HepG2 (cell line): ENCODE measurements around the gene TUBA4A. TPM values are rescaled to one million over a fixed set of nuclear protein-coding genes. Genes with fewer than 3 reads are reported as not detected.

ENCODE experiments used
- ATF3 ChIP-seq: sonication (generic); formaldehyde crosslinking; IDR thresholded peaks from 2 replicates; pipeline ENCODE4 v1.4.0; 2020; ENCODE audit warnings: missing genetic modification reagents
- CAMTA2 ChIP-seq: sonication (generic); formaldehyde crosslinking; IDR thresholded peaks from 2 replicates; pipeline ENCODE4 v1.4.0; 2020; ENCODE audit warnings: mild to moderate bottlenecking, missing genetic modification reagents, borderline replicate concordance
- DR1 ChIP-seq: sonication (generic); formaldehyde crosslinking; IDR thresholded peaks from 2 replicates; pipeline ENCODE4 v1.8.0; 2021; ENCODE audit warnings: mild to moderate bottlenecking, missing genetic modification reagents, inconsistent platforms
- DRAP1 ChIP-seq: IDR thresholded peaks from 2 replicates; pipeline ENCODE4 v1.6.1; 2016; ENCODE audit warnings: missing genetic modification reagents, missing compliant biosample characterization
- FOXJ3 ChIP-seq: sonication (generic); formaldehyde crosslinking; IDR thresholded peaks from 2 replicates; pipeline ENCODE4 v1.4.0; 2020; ENCODE audit warnings: missing genetic modification reagents, mild to moderate bottlenecking, borderline replicate concordance
- MATR3 ChIP-seq: sonication (generic); formaldehyde crosslinking; IDR thresholded peaks from 2 replicates; pipeline ENCODE4 v1.4.0; 2020; ENCODE audit warnings: missing genetic modification reagents
- NCOR1 ChIP-seq: fragments of 200-600 bp; sonication (generic); IDR thresholded peaks from 2 replicates; pipeline ENCODE4 v1.7.0; 2017; ENCODE audit warnings: antibody characterized with exemption, low read length, borderline replicate concordance
- PATZ1 ChIP-seq: sonication (generic); formaldehyde crosslinking; IDR thresholded peaks from 2 replicates; pipeline ENCODE4 v1.4.0; 2020; ENCODE audit warnings: missing genetic modification reagents
- RXRA ChIP-seq: sonication (generic); formaldehyde crosslinking; IDR thresholded peaks from 2 replicates; pipeline ENCODE4 v1.5.1; 2020; ENCODE audit warnings: missing genetic modification reagents
- SNAPC5 ChIP-seq: sonication (generic); formaldehyde crosslinking; IDR thresholded peaks from 2 replicates; pipeline ENCODE4 v1.8.1; 2023; ENCODE audit warnings: mild to moderate bottlenecking, missing genetic modification reagents, borderline replicate concordance
- SRSF4 ChIP-seq: fragments of 200-400 bp; formaldehyde crosslinking; IDR thresholded peaks from one replicate; pipeline ENCODE4 v1.6.1; 2018; ENCODE audit warnings: mild to moderate bottlenecking, low read depth, low read length, moderate library complexity; ENCODE audit not compliant: poor library complexity, severe bottlenecking
- ZFP36 ChIP-seq: fragments of 150-350 bp; IDR thresholded peaks from 2 replicates; pipeline ENCODE4 v1.6.1; 2018; ENCODE audit warnings: borderline replicate concordance, low read length, low read depth; ENCODE audit not compliant: partially characterized antibody
- ZNF552 ChIP-seq: sonication (generic); formaldehyde crosslinking; IDR thresholded peaks from 2 replicates; pipeline ENCODE4 v1.9.0; 2022; ENCODE audit warnings: missing genetic modification reagents, mild to moderate bottlenecking, borderline replicate concordance
- polyA plus RNA-seq, 8 experiments: library from polyadenylated mRNA; depleted of rRNA in 3 of 8; stranded (reverse) in 7 of 8; unstranded in 1 of 8; fragments of >200 nt; fragmentation: Illumina TruSeq in 4 of 8; extraction: Trizol in 4 of 8; gene quantifications; 2 replicates each; pipeline versions ENCODE4 v1.2.1 to v1.2.3, GENCODE V29; 2011 to 2016; ENCODE audit warnings: low read depth in 4 of 8, missing spikeins in 1 of 8, mixed read lengths in 1 of 8; ENCODE audit not compliant: insufficient read depth in 1 of 8
- total RNA-seq, 5 experiments: library from RNA; depleted of rRNA; stranded (reverse); fragments of >200 nt; fragmentation: Illumina TruSeq; extraction: Trizol; gene quantifications; 2 replicates each; pipeline ENCODE4 v1.2.3, GENCODE V29; 2016; ENCODE audit warnings: low read depth in 1 of 5
- TF ChIP-seq, protein P1 (sequence below): sonication (generic); formaldehyde crosslinking; IDR thresholded peaks from 2 replicates; pipeline ENCODE4 v1.5.0; 2020; ENCODE audit warnings: missing genetic modification reagents, mild to moderate bottlenecking, borderline replicate concordance
- TF ChIP-seq, protein P2 (sequence below): sonication (generic); formaldehyde crosslinking; IDR thresholded peaks from 2 replicates; pipeline ENCODE4 v1.4.0; 2020; ENCODE audit warnings: missing genetic modification reagents, mild to moderate bottlenecking, borderline replicate concordance
- TF ChIP-seq, protein P3 (sequence below): sonication (generic); formaldehyde crosslinking; IDR thresholded peaks from 2 replicates; pipeline ENCODE4 v1.4.0; 2020; ENCODE audit warnings: mild to moderate bottlenecking, missing genetic modification reagents, borderline replicate concordance

The TUBA4A gene
- total and polyA plus RNA-seq, 2 of the 13 experiments (the other 11 are each of a cell fraction or from before 2014, with no cell fraction given) = 1.3 to 12.7 TPM

DNA sequence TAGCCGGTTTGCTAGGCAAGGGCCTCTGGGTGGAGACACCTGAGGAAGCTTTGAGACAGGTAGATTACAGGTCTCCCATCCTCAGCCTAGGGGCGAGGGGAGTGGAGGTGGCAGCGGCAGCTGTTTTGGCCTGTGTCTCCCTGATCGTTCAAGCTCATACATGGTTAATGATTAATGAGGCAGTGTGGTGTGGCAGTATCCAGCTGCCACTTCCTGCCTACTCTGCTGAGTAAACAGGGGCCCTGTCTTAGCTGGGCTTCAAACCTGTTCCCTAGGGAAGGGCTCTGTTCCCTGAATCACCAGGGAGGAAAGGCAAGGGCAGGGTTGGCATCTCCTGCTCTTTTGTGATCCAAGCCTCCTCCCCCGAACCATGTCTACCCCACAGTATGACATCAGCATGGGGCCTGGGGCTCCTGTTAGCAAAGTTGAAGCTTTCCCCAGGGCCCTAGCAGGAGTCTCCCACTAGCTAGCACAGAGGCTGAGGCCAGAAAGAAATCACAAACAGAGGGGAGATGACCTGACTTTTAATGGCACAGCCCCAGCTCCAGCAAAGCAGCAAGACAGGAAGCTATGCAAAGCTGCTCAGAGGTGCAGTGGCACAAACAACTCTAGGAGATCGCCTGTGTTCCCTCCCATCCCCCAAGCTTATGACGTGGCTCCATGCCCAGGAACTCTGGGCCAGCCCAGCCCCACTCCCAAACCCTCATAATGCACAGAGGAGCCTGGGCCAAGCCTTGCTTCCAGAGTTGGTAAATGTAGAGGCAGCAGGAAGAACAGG lies 4.3 kb downstream of the TUBA4A start (continued):
- TF ChIP-seq SNAPC5 (CRISPR knock-in tag) (no peak; the same call in 1 of the 2 replicates), FOXJ3 (peak; percentile 87), SRSF4 (no peak), PATZ1 (CRISPR knock-in tag) (peak; percentile 61; the same call in 1 of the 2 replicates), RXRA (no peak; the same call in 1 of the 2 replicates), ZFP36 (no peak), MATR3 (CRISPR knock-in tag) (no peak), NCOR1 (peak; percentile 29; the same call in 1 of the 2 replicates), DR1 (no peak; the same call in 1 of the 2 replicates), DRAP1 (CRISPR knock-in tag) (peak; percentile 79), CAMTA2 (CRISPR knock-in tag) (no peak), ATF3 (CRISPR knock-in tag) (no peak), ZNF552 (no peak)
- TF ChIP-seq, protein P1, sequence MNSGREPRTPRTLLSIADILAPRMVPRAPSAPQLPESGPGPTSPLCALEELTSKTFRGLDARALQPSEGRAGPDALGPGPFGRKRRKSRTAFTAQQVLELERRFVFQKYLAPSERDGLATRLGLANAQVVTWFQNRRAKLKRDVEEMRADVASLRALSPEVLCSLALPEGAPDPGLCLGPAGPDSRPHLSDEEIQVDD (CRISPR knock-in tag) = no peak
- TF ChIP-seq, protein P2, sequence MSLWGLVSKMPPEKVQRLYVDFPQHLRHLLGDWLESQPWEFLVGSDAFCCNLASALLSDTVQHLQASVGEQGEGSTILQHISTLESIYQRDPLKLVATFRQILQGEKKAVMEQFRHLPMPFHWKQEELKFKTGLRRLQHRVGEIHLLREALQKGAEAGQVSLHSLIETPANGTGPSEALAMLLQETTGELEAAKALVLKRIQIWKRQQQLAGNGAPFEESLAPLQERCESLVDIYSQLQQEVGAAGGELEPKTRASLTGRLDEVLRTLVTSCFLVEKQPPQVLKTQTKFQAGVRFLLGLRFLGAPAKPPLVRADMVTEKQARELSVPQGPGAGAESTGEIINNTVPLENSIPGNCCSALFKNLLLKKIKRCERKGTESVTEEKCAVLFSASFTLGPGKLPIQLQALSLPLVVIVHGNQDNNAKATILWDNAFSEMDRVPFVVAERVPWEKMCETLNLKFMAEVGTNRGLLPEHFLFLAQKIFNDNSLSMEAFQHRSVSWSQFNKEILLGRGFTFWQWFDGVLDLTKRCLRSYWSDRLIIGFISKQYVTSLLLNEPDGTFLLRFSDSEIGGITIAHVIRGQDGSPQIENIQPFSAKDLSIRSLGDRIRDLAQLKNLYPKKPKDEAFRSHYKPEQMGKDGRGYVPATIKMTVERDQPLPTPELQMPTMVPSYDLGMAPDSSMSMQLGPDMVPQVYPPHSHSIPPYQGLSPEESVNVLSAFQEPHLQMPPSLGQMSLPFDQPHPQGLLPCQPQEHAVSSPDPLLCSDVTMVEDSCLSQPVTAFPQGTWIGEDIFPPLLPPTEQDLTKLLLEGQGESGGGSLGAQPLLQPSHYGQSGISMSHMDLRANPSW (CRISPR knock-in tag) = peak; percentile 37; the same call in 1 of the 2 replicates
- TF ChIP-seq, protein P3, sequence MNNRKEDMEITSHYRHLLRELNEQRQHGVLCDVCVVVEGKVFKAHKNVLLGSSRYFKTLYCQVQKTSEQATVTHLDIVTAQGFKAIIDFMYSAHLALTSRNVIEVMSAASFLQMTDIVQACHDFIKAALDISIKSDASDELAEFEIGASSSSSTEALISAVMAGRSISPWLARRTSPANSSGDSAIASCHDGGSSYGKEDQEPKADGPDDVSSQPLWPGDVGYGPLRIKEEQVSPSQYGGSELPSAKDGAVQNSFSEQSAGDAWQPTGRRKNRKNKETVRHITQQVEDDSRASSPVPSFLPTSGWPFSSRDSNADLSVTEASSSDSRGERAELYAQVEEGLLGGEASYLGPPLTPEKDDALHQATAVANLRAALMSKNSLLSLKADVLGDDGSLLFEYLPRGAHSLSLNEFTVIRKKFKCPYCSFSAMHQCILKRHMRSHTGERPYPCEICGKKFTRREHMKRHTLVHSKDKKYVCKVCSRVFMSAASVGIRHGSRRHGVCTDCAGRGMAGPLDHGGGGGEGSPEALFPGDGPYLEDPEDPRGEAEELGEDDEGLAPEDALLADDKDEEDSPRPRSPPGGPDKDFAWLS (CRISPR knock-in tag) = no peak
